ENCODE results near the gene ARSK.

The ARSK gene

GRCh38 chr5:95652849-95653248 lies 97.9 kb downstream of the ARSK start:
- DNase-seq, result no peak

DNA sequence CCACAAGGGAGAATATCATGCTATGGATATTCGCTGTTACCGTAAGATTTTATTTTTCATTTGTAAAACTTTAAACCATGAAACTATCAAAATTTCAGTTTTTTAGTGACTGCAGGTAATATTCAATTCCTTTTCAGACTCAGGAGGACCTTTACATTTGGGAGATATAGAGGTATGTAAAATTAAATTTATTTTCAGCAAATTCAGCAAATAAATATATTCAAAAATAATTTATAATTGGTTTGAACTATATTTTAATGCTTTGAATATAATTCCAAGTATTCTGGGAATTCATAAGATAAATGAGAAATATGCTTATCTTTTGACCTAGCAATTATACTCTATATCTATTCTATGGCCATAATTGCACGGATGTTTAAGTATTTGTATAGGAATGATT lies 99.3 kb downstream of the ARSK start:
- DNase-seq, result no peak
